Activated T-cell treated with anti-CD3 and anti-CD28 coated beads, Interleukin-2, amount 50 U/mL, for 48 hours (primary cell): ENCODE data around the gene C3orf52.

Experiments used
- DNase-seq, 2 experiments: peaks; one replicate each; pipeline ENCODE4 v3.0.0-alpha.2; 2020

Gene C3orf52

GRCh38 chr3:112136959-112137693 is 50.9 kb downstream of the C3orf52 start:
- DNase-seq = peak in 1 of 2 experiments; percentile 47

- no peak for DNase-seq
Measured at GRCh38 chr3:112137781-112138180, 51.6 kb downstream of the C3orf52 start.

- DNase-seq = no peak
Measured at GRCh38 chr3:112138219-112138969, 52.2 kb downstream of the C3orf52 start.

GRCh38 chr3:112140584-112140983 is 54.4 kb downstream of the C3orf52 start:
- no peak for DNase-seq

- no peak for DNase-seq
Measured at GRCh38 chr3:112141293-112141692, 55.1 kb downstream of the C3orf52 start.

- no peak for DNase-seq
Measured at GRCh38 chr3:112143251-112143650, 57.1 kb downstream of the C3orf52 start.

- no peak for DNase-seq
Measured at GRCh38 chr3:112143689-112144088, 57.5 kb downstream of the C3orf52 start.

DNA sequence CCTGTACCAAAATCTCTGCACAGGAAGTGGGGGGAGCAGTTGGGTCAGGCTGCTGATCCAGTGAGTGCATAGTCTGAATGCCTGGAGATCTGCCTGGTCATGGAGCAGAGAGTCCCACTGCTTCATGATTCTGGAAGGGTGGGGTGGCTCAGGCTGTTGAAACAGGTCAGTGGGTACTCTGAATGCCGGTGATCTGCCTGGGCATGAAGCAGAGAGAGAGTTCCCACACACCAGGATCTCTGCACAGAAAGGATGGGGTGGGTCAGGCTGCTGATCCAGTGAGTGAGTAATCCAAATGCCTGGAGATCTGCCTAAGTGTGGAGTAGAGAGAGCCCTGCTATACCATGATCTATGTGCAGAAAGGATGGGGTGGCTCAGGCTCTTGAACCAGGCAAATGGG is 62.9 kb downstream of the C3orf52 start:
- no peak for DNase-seq

DNA sequence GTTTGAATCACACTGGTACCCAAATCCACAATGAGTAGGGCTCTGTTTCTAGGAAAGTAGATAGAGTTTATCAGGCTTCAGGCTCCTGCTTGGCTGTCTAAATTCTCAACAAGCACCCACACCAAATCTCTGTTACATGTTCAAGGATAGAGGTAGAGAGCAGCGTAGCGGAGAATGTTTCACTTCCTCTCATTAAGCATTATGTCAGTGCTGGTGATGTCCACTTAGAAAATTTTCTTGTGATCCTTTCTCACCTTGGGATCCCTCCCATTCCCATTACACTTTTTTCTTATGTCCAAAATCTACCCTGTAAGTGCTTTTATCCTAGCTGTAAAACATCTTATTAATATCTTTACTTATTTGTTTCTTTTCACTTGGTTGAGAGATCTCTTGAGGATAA is 81.6 kb downstream of the C3orf52 start:
- DNase-seq = no peak
